H9 (cell line): Measurements from ENCODE around the gene PLXNC1. TPM values are rescaled to one million over a fixed set of nuclear protein-coding genes. Genes with fewer than 3 reads are reported as not detected.

Experiments
- DNase-seq: peaks from one replicate; pipeline ENCODE4 v3.0.0-alpha.2; 2017
- H2AFZ ChIP-seq: one replicate; pipeline ENCODE4 v1.6.1; 2013; ENCODE audit warnings: mild to moderate bottlenecking, low read length, control low read depth, moderate library complexity
- H2AK5ac ChIP-seq: 2 replicates; pipeline ENCODE4 v1.6.1; 2013; ENCODE audit warnings: low read length, control low read depth, mixed read lengths; ENCODE audit not compliant: insufficient read length
- H2BK120ac ChIP-seq: one replicate; pipeline ENCODE4 v1.6.1; 2013; ENCODE audit warnings: low read depth, mild to moderate bottlenecking, low read length, control low read depth, inconsistent platforms; ENCODE audit not compliant: poor library complexity, severe bottlenecking
- H2BK12ac ChIP-seq: 2 replicates; pipeline ENCODE4 v1.6.1; 2013; ENCODE audit warnings: low read length, control low read depth, mixed read lengths, low read depth; ENCODE audit not compliant: insufficient read length
- H2BK15ac ChIP-seq: 2 replicates; pipeline ENCODE4 v1.6.1; 2013; ENCODE audit warnings: low read depth, low read length, control low read depth
- H2BK20ac ChIP-seq: one replicate; pipeline ENCODE4 v1.6.1; 2013; ENCODE audit warnings: low read depth, mild to moderate bottlenecking, low read length, control low read depth, inconsistent platforms; ENCODE audit not compliant: poor library complexity, severe bottlenecking
- H2BK5ac ChIP-seq: 2 replicates; pipeline ENCODE4 v1.6.1; 2013; ENCODE audit warnings: low read length, control low read depth, mixed read lengths; ENCODE audit not compliant: insufficient read length
- H3K14ac ChIP-seq: 2 replicates; pipeline ENCODE4 v1.6.1; 2013; ENCODE audit warnings: low read length, control low read depth; ENCODE audit not compliant: insufficient read depth
- H3K18ac ChIP-seq: 2 replicates; pipeline ENCODE4 v1.6.1; 2013; ENCODE audit warnings: low read depth, mild to moderate bottlenecking, mixed read lengths, low read length, control low read depth; ENCODE audit not compliant: insufficient read length
- H3K23ac ChIP-seq: 2 replicates; pipeline ENCODE4 v1.6.1; 2013; ENCODE audit warnings: low read length, control low read depth, mixed read lengths, low read depth; ENCODE audit not compliant: insufficient read length
- H3K23me2 ChIP-seq: 2 replicates; pipeline ENCODE4 v1.6.1; 2013; ENCODE audit warnings: low read depth, mild to moderate bottlenecking, mixed read lengths, low read length, control low read depth; ENCODE audit not compliant: insufficient read length, poor library complexity, severe bottlenecking
- H3K27ac ChIP-seq: 2 replicates; pipeline ENCODE4 v1.5.1; 2013; ENCODE audit warnings: low read length, control low read depth, mixed read lengths, low read depth; ENCODE audit not compliant: insufficient read length
- H3K27me3 ChIP-seq: 2 replicates; pipeline ENCODE4 v1.6.1; 2013; ENCODE audit warnings: low read length, control low read depth, inconsistent platforms; ENCODE audit not compliant: insufficient read depth
- H3K4ac ChIP-seq: 2 replicates; pipeline ENCODE4 v1.6.1; 2013; ENCODE audit warnings: low read depth, mild to moderate bottlenecking, control low read depth, inconsistent platforms, low read length, moderate library complexity
- H3K4me1 ChIP-seq: 2 replicates; pipeline ENCODE4 v1.6.1; 2013; ENCODE audit warnings: low read length, control low read depth, inconsistent platforms; ENCODE audit not compliant: insufficient read depth
- H3K4me2 ChIP-seq: 2 replicates; pipeline ENCODE4 v1.6.1; 2013; ENCODE audit warnings: low read length, control low read depth, mixed read lengths; ENCODE audit not compliant: insufficient read length, insufficient read depth
- H3K56ac ChIP-seq: 2 replicates; pipeline ENCODE4 v1.6.1; 2013; ENCODE audit warnings: low read depth, mild to moderate bottlenecking, mixed read lengths, low read length, control low read depth; ENCODE audit not compliant: insufficient read length
- H3K79me1 ChIP-seq: 2 replicates; pipeline ENCODE4 v1.6.1; 2013; ENCODE audit warnings: low read depth, mild to moderate bottlenecking, moderate library complexity, low read length, control low read depth, inconsistent platforms; ENCODE audit not compliant: insufficient read depth, poor library complexity, severe bottlenecking
- H3K79me2 ChIP-seq: 2 replicates; pipeline ENCODE4 v1.6.1; 2013; ENCODE audit warnings: low read length, control low read depth, inconsistent platforms; ENCODE audit not compliant: insufficient read depth
- H3K9ac ChIP-seq: 2 replicates; pipeline ENCODE4 v1.6.1; 2013; ENCODE audit warnings: low read length, control low read depth, mixed read lengths; ENCODE audit not compliant: insufficient read length; ENCODE audit errors: extremely low read depth
- H3K9me3 ChIP-seq: one replicate; pipeline ENCODE4 v1.6.1; 2013; ENCODE audit warnings: low read depth, low read length, inconsistent platforms; ENCODE audit not compliant: control insufficient read depth
- H3T11ph ChIP-seq: one replicate; pipeline ENCODE4 v1.6.1; 2013; ENCODE audit warnings: mild to moderate bottlenecking, low read length, control low read depth, inconsistent platforms
- H4K20me1 ChIP-seq: one replicate; pipeline ENCODE4 v1.6.1; 2013; ENCODE audit not compliant: control insufficient read depth, insufficient read length, insufficient read depth
- H4K5ac ChIP-seq: 2 replicates; pipeline ENCODE4 v1.6.1; 2013; ENCODE audit warnings: low read depth, mild to moderate bottlenecking, mixed read lengths, low read length, control low read depth; ENCODE audit not compliant: insufficient read length
- H4K8ac ChIP-seq: replicated peaks from 2 replicates; pipeline ENCODE4 v1.6.1; 2013; ENCODE audit warnings: low read length, control low read depth, mixed read lengths, low read depth; ENCODE audit not compliant: insufficient read length
- H4K91ac ChIP-seq: 2 replicates; pipeline ENCODE4 v1.6.1; 2013; ENCODE audit warnings: low read depth, mild to moderate bottlenecking, moderate library complexity, mixed read lengths, low read length, control low read depth; ENCODE audit not compliant: insufficient read length
- H3K27ac Mint-ChIP-seq, 3 experiments: 2 replicates in 2 of 3; 3 replicates in 1 of 3; pipeline ENCODE4 v1.8.0; 2020 to 2021; ENCODE audit warnings: mixed read lengths in 3 of 3, mild to moderate bottlenecking in 1 of 3, moderate library complexity in 1 of 3
- H3K27me3 Mint-ChIP-seq: 2 replicates; pipeline ENCODE4 v1.8.0; 2021; ENCODE audit warnings: low read depth, mild to moderate bottlenecking, moderate library complexity, mixed read lengths
- H3K36me3 Mint-ChIP-seq, 3 experiments: 2 replicates in 2 of 3; 3 replicates in 1 of 3; pipeline ENCODE4 v1.8.0; 2020 to 2021; ENCODE audit warnings: low read depth in 3 of 3, mixed read lengths in 3 of 3; ENCODE audit not compliant: insufficient read depth in 1 of 3
- H3K4me1 Mint-ChIP-seq, 2 experiments: 2 replicates each; pipeline ENCODE4 v1.8.0; 2020; ENCODE audit warnings: mixed read lengths in 2 of 2
- H3K4me3 Mint-ChIP-seq, 2 experiments: 2 replicates in 1 of 2; 3 replicates in 1 of 2; pipeline ENCODE4 v1.8.0; 2020 to 2021; ENCODE audit warnings: mild to moderate bottlenecking in 2 of 2, mixed read lengths in 2 of 2, moderate library complexity in 1 of 2
- H3K9me3 Mint-ChIP-seq, 2 experiments: 2 replicates in 1 of 2; 3 replicates in 1 of 2; pipeline ENCODE4 v1.8.0; 2020; ENCODE audit warnings: mild to moderate bottlenecking in 2 of 2, mixed read lengths in 2 of 2, moderate library complexity in 1 of 2
- CTCF ChIP-seq: fragments of 200-600 bp; sonication (generic); conservative IDR thresholded peaks from 3 replicates; pipeline ENCODE4 v1.8.0; 2021; ENCODE audit warnings: antibody characterized with exemption, mild to moderate bottlenecking
- WGBS: extraction: QIAGEN DNeasy Blood & Tissue Kit; methylation state at CpG from one replicate; pipeline ENCODE4 v1.1.7; 2013; ENCODE audit warnings: missing lambda C conversion rate, low lambda C conversion rate, mixed read lengths; ENCODE audit not compliant: insufficient read length; ENCODE audit errors: extremely low coverage; 5-methylcytosine and 5-hydroxymethylcytosine counted together
- total RNA-seq: library from RNA; stranded (reverse); gene quantifications from 2 replicates; pipeline ENCODE4 v1.2.1, GENCODE V29; 2021

PLXNC1 gene
- total RNA-seq, 1 experiment from 2014 or later = 1.2 TPM

- H3K23ac ChIP-seq = no peak overlapping the region
- H4K5ac ChIP-seq = no peak overlapping the region
- H2BK120ac ChIP-seq = no peak overlapping the region
- no peak overlapping the region for H3K4ac ChIP-seq
- no peaks in the 10 kb centered on the region for H3K27me3 ChIP-seq
- H2BK5ac ChIP-seq = no peak overlapping the region
- Mint-ChIP-seq H3K36me3 (no peaks in the 10 kb centered on the region; a peak in 1 of 7 replicates), H3K4me1 (peaks cover 7% of the 10 kb centered on the region in 2 experiments; a peak in 3 of 4 replicates), H3K27ac (no peak overlapping the region), H3K27me3 (peaks cover 71% of the 10 kb centered on the region), H3K9me3 (peaks cover 0 to 6% of the 10 kb centered on the region in 2 experiments; a peak in 2 of 5 replicates), H3K4me3 (no peak overlapping the region)
- no peaks in the 10 kb centered on the region for H3K23me2 ChIP-seq
- H3K9me3 ChIP-seq = no peaks in the 10 kb centered on the region
- H2BK20ac ChIP-seq = no peak overlapping the region
- H4K91ac ChIP-seq = no peak overlapping the region
- H4K20me1 ChIP-seq = no peaks in the 10 kb centered on the region
- no peak overlapping the region for H3K18ac ChIP-seq
- H3K4me1 ChIP-seq = no peaks in the 10 kb centered on the region
- no peak overlapping the region for H3K56ac ChIP-seq
- no peaks in the 10 kb centered on the region for H3K79me2 ChIP-seq
- TF ChIP-seq CTCF = no peak
- WGBS = no CpG with 5 or more reads among the region's 4 CpGs
- H3K14ac ChIP-seq = no peak overlapping the region
- no peak for DNase-seq
- H2BK15ac ChIP-seq = no peak overlapping the region
- H3T11ph ChIP-seq = no peak overlapping the region
- no peak overlapping the region for H2BK12ac ChIP-seq
- H3K4me2 ChIP-seq = no peak overlapping the region
- H2AFZ ChIP-seq = no peak overlapping the region
- H3K9ac ChIP-seq = no peak overlapping the region
- H4K8ac ChIP-seq = no peak overlapping the region
- H2AK5ac ChIP-seq = no peak overlapping the region
- no peak overlapping the region for H3K27ac ChIP-seq
- no peaks in the 10 kb centered on the region for H3K79me1 ChIP-seq
These were observed 20.1 kb upstream of the PLXNC1 start for GRCh38 chr12:94128280-94128679.
